Measurements from ENCODE around the gene AKAP13.

GRCh38 chr15:85333132-85333831, 47.1 kb upstream of the AKAP13 start:
- TF ChIP-seq ATF2 (IDR thresholded peaks at IDR 0.05; ENCODE audit: low read length) (no peak), HDAC2 (IDR thresholded peaks at IDR 0.05; ENCODE audit: borderline replicate concordance in 1 of 2, low read depth in 2 of 2, low read length in 2 of 2) (no peak), JUND (IDR thresholded peaks at IDR 0.05; ENCODE audit: low read length) (no peak), GABPA (IDR thresholded peaks at IDR 0.05; ENCODE audit: borderline replicate concordance, insufficient read depth, low read length) (no peak), CTCF (IDR thresholded peaks at IDR 0.05; ENCODE audit: control extremely low read depth in 1 of 3, insufficient read depth in 1 of 3, low read depth in 1 of 3, low read length in 3 of 3) (no peak), POLR2A (IDR thresholded peaks at IDR 0.05; ENCODE audit: control extremely low read depth in 1 of 2, low read depth in 2 of 2, low read length in 2 of 2) (no peak), ATF3 (IDR thresholded peaks at IDR 0.05; ENCODE audit: insufficient read depth, low read depth, low read length) (no peak), EZH2 (IDR thresholded peaks at IDR 0.05; ENCODE audit: low read depth, low read length, severe bottlenecking) (no peak), CREB1 (IDR thresholded peaks at IDR 0.05) (no peak), POLR2AphosphoS5 (IDR thresholded peaks at IDR 0.05; ENCODE audit: low read depth, low read length) (no peak)

Measured in H1 (cell line).